ENCODE measurements around the gene PPP2R5E.

DNA sequence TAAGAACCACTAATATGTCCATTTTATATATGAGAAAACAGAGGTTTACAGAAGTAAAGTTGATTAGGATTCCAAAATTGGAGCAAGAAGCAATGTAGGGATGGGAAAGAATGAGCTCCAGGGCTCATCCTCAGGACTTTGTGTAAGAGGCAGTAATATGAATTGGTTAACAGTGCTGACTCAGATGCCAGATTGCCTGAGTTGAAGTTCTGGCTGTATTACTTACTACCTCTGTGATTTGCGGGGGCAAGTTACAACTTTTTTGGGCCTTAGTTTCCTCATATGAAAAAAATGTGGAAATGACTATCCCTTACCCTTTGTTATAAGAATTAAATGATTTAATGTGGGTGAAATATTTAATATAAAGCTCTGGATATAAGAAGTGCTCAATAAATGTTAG lies 35.1 kb upstream of the PPP2R5E start:
- TF ChIP-seq POLR2AphosphoS5 (IDR thresholded peaks at IDR 0.05; ENCODE audit: low read depth, low read length) = no peak
- TF ChIP-seq, protein P1, sequence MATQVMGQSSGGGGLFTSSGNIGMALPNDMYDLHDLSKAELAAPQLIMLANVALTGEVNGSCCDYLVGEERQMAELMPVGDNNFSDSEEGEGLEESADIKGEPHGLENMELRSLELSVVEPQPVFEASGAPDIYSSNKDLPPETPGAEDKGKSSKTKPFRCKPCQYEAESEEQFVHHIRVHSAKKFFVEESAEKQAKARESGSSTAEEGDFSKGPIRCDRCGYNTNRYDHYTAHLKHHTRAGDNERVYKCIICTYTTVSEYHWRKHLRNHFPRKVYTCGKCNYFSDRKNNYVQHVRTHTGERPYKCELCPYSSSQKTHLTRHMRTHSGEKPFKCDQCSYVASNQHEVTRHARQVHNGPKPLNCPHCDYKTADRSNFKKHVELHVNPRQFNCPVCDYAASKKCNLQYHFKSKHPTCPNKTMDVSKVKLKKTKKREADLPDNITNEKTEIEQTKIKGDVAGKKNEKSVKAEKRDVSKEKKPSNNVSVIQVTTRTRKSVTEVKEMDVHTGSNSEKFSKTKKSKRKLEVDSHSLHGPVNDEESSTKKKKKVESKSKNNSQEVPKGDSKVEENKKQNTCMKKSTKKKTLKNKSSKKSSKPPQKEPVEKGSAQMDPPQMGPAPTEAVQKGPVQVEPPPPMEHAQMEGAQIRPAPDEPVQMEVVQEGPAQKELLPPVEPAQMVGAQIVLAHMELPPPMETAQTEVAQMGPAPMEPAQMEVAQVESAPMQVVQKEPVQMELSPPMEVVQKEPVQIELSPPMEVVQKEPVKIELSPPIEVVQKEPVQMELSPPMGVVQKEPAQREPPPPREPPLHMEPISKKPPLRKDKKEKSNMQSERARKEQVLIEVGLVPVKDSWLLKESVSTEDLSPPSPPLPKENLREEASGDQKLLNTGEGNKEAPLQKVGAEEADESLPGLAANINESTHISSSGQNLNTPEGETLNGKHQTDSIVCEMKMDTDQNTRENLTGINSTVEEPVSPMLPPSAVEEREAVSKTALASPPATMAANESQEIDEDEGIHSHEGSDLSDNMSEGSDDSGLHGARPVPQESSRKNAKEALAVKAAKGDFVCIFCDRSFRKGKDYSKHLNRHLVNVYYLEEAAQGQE (IDR thresholded peaks at IDR 0.05; ENCODE audit: insufficient read depth in 1 of 2, low read depth in 2 of 2, low read length in 1 of 2) = no peak
